ENCODE measurements around the gene CHST4.
"Not testable (repeated sequence)": the region's sequence is repeated elsewhere in the genome, so short reads cannot be mapped to it uniquely, and the experiment has no call there.

The CHST4 gene

GRCh38 chr16:71526111-71526631 is at the start of gene CHST4:
Gene CHST4 (plus strand): TSS chr16:71526426. CDS start chr16:71536678, 10,252 bp downstream.
- DNase-seq (ENCODE audit: low spot score) = no peak

DNA sequence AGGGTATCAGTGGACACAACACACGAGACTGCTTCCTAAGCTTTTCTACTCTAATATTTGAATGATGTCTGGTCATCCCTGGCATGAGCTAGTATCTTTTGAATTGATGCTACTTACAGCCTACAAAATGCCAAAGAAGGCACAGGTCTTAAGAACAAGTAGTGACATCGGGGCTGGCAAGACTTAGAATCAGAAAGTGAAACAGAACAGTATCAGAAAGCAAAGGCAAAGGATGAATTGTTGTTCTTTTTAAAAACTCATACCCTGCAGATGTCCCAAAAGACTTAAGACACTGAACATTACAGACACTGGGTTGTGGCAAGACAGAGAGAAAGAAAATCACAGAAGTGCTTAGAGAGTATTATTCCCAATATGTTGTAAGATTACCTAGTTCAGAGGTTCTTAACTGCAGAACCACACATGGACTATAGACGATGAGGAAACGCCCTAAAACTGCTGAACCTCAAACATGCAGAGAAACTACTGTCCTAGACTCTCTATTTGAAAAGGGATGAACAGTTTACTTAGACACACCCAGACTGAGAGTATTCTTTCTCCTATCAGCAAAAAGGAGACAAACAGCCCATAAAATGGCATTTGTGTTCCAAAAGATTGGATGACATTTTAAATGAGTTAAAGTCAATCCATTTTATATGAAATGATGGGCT is 49.6 kb upstream of the CHST4 start:
- DNase-seq (ENCODE audit: low spot score) = no peak

DNA sequence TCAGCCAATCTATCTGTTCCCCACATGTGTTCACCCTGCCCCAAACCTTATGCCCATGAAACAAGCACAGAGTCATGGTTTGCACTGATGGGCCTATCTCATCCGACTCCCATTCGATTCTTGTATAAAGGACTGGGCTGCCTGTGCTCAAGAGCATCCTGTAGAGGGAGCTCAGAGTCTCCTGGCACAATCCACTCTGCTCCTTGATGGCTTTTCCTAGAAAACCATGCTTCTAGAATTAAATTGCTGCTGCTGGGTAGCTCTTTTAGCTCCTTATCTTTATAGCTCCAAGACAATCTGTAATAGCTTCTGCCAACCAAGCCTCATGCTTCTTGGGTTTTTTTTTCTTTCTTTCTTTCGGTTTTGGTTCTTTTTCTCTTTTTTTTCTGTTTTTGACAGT is 46.8 kb upstream of the CHST4 start:
- DNase-seq (ENCODE audit: low spot score) = no peak

- no peak for DNase-seq (ENCODE audit: low spot score)
Observed at GRCh38 chr16:71480956-71481355, 45.3 kb upstream of the CHST4 start.

- no peak for DNase-seq (ENCODE audit: low spot score)
Observed at GRCh38 chr16:71482569-71482968, 43.7 kb upstream of the CHST4 start.

GRCh38 chr16:71484006-71484893 is 42.0 kb upstream of the CHST4 start:
- DNase-seq (ENCODE audit: low spot score) = peak; percentile 95

DNA sequence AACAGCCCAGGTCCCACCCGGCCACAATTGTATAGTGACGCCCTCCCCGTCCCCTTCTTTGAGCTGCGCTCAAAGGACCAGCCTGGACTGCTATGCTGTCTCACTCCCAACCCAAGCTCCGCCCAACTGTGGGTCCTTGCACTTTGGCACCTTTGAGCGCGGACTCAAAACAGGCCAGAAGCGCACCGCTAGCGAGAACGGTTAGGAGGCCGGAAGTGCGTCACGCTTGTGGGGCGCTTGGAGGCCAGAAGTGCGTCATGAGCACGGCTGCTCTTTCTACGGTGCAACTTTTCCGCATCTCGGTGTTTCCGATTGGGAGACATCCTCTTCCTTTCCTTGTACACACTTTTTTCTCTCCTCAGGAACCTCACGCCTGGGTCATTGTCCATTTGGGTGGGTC is 37.1 kb upstream of the CHST4 start, which contains the start of gene ZNF19:
TSS of gene ZNF19 (minus strand) at position 203 of the 400 bp plus-strand sequence. CDS start 7,210 bp downstream, outside the sequence.
- DNase-seq (ENCODE audit: low spot score) = no peak

DNA sequence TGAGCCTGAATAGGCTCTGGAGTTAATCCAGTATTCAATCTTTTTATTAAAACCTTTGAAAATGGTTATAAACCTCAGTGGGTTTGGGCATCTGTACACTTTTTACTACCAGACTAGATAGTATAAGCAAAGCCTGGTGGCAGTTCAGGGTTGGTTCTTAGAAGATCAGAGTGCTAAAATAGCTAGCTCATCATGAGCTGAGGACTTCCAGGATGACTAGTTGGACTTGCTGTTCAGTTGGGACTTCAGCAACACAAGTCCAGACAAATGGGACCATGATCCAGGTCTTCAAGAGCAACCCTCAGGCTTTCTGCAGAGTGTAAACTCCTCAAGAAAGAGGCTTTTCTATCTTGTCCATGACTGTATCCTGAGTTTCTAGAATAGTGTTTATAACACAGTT is 35.9 kb upstream of the CHST4 start:
- no peak for DNase-seq (ENCODE audit: low spot score)

DNA sequence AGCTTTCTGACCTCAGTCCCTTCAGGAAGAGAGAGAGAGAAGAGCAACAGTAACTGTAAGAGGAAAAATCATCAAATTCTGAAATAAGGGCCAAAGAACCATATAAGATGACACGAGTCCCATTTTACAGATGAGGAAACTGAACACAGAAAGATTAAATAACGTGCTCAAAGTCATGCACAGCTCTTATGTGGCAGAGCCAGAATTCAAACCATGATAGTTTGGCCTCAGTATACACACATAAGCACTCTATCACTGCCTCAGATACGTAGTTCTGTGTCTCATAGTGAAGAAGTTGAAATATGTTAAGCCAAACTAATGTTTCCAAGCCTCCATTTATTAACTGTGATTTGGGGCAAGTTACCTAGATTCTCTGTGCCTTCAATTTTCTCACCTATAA is 35.2 kb upstream of the CHST4 start:
- no peak for DNase-seq (ENCODE audit: low spot score)

DNA sequence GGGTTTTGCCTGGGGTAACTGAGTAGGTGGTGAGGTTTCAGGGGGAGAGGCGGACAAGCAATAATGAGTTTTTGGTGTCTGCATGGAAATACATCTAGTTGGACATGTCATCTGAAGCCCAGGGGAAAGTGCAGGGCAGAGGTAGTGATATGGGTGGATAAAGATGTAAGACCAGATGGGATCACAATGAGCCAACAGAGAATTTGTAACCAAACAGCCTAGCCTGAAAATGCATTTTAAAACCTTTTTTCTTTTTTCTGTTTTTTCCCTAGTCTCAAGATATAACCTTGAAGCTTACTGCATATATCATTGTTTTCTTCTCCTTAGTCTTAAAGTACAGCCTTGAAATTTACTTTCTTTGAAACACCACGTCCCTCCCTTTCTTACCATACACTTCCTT is 33.4 kb upstream of the CHST4 start:
- no peak for DNase-seq (ENCODE audit: low spot score)

DNA sequence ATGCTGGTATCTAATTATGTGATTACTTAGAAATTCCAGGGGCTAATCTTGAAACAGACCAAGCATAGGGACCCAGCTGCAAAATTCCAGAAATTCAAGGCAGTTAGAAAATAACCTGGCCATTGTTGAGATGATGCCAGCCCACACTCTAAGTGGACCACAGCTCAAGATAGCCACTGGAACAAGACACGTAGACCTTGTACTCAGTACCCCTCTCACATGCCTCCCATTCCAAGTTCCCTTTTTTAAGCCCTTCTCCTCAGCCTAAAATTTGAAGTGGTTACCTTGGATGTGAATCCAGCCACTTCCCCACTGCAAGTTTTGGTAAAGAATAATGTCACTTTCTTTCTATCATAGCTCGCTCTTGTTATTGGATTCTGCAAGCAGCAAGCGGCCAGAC is 33.0 kb upstream of the CHST4 start:
- DNase-seq (ENCODE audit: low spot score) = no peak

GRCh38 chr16:71498031-71498430 is 28.2 kb upstream of the CHST4 start:
- DNase-seq (ENCODE audit: low spot score) = no peak

DNA sequence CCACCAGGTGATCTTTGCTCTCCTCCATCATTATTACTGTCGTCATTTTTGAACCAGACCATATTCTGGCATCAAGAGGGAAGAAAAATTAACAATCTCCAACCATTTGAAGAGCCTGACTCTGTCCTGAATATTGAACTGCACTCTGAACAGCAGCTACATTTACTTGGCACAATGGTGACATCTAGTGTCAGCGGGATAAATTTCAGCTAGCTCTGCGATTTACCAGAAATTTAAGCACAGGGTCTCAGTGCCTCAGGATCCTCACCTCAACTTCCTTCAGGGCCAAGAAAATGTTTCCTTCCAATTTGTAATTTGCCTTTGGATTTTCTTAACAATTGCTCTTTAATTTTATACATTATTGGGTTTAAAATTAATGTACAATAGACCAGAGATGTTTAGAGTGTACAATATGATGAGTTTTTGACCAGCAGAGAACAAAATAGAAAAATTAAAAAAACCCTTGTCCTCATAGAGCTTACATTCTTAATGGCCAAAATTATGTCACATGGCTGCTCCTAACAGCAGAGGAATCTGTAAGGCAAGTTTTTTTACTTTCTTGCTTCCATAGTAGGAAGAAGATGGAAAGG is 26.4 kb upstream of the CHST4 start:
- peak; percentile 47 for DNase-seq (ENCODE audit: low spot score)

DNA sequence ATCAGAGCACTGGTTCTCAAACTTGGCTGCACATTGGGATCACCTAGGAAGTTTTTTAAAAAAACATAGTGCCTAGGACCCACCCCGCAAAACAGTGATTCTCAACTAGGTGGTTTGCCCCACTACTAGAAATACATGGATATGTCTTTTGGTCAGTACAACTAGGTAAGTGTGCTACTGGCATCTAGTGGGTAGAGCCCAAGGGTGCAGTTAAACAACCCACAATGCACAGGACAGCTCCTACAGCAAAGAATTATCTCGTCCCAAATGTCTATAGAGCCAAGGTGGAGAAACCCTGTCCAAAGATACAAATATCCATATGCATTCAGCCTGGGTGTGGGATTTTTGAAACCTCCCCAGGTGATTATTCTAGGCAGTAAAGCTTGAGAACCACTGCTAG is 25.3 kb upstream of the CHST4 start:
- no peak for DNase-seq (ENCODE audit: low spot score)

GRCh38 chr16:71501547-71501946 is 24.7 kb upstream of the CHST4 start:
- no peak for DNase-seq (ENCODE audit: low spot score)

DNA sequence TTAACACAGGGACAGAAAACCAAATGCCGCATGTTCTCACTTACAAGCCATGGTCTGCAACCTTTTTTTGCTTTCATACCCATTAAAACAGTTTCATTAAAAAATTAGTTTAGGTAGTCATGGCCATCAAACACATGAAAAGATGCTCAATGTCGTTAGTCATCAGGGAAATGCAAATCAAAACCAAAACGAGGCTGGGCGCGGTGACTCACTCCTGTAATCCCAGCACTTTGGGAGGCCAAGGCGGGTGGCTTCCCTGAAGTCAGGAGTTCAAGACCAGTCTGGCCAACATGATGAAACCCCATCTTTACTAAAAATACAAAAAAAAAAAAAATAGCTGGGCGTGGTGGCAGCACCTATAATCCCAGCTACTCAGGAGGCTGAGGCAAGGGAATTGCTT is 22.2 kb upstream of the CHST4 start:
- not testable (repeated sequence) for DNase-seq (ENCODE audit: low spot score)

GRCh38 chr16:71504901-71505300 is 21.3 kb upstream of the CHST4 start:
- DNase-seq (ENCODE audit: low spot score) = no peak

GRCh38 chr16:71507061-71507460 is 19.2 kb upstream of the CHST4 start:
- no peak for DNase-seq (ENCODE audit: low spot score)

- no peak for DNase-seq (ENCODE audit: low spot score)
Observed at GRCh38 chr16:71513302-71513701, 12.9 kb upstream of the CHST4 start.

DNA sequence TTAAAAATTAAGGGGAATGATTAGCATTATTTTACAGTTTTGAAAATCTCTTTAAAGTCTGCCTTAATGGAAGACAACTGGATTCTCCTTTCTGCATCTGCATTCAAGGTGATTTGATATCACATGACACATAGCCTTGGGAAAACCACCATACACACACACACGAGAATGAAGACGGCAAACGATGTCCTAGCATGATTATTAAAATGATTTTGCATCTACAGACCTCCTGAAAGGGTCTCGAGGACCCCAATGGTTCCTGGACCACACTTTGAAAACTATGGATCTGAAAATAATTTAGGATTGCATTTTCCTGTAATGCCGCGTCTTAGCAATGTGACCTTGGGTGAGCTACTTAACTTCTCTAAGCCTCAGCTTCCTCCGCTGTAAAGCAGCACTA is 11.8 kb upstream of the CHST4 start:
- no peak for DNase-seq (ENCODE audit: low spot score)

DNA sequence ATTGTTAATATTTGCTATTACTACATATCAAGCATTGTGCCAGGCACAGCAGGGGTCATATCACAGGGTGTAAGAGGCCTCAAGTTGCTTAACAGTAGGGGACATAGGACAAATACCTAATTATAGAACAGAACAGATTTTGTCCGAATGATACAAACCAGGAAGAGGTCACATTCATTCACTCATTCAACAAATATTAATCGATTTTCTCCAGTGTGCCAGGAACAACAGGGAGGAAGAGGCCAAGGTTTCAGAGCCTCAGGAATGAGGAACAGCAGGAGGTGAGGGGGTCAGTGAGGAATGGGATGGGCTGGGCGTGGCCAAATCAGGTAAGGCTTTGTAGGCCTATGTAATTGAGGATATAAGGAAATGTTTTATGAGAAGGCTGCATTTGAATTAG is 11.2 kb upstream of the CHST4 start:
- DNase-seq (ENCODE audit: low spot score) = no peak

- DNase-seq (ENCODE audit: low spot score) = no peak
Observed at GRCh38 chr16:71520550-71520949, 5.7 kb upstream of the CHST4 start.
